DMS79 (cell line): Measurements from ENCODE around the gene CCDC152.
"Not testable (repeated sequence)": the region's sequence is repeated elsewhere in the genome, so short reads cannot be mapped to it uniquely, and the experiment has no call there.

ENCODE experiments used
- DNase-seq: peaks from one replicate; lab custom pipeline; 2025; lab: John Stamatoyannopoulos, UW

Gene CCDC152, protein sequence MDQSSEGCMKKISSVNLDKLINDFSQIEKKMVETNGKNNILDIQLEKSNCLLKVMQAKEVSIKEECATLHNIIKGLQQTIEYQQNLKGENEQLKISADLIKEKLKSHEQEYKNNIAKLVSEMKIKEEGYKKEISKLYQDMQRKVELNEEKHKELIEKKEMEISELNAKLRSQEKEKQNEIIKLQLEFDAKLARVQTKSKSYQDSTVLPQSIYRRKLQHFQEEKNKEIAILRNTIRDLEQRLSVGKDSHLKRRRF

DNA sequence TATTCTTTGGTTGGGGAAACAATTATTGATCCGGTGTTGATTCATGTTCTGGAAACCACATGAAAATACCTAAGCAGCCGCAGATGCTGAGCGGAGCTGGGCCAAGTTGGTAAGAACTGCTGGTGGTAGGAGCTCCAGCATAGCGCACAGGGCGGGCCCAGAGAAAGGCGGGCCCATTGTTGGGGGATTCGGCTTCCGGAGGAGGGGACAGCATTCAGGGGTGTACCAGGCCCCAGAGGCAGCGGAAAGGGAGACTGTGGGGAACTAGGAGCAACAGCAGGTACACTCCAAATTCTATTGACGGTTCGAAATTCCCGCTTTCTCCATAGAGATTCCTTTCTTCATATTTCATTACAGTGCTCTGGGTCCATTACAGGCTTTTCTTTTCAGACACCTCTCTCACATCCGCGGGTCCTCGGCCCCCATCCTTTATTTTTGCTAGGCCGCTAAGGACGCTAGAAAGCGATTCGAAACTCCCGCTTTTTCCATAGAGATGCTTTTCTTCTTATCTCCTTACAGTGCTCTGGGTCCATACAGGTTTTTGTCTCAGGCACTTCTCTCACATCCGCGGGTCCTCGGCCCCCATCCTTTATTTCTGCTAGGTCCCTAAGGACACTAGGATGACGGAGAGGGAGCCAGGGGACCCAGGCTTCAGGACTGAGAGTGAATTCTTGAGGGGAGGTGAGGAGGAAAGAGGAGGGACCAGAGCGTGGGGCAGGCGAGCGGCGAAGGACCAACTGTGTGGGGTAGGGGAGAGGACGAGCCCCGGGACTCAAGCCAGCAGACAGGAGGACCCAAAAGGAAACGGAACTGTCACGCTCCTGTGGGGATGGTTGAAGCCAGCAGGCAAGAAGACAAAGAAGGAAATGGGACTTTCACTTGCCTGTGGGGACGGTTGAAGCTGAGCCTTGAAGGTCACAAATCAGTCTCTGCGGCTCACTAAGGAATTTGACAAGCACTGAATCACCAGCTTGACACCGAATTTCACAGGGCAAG lies at the start of gene CCDC152:
CCDC152 (plus strand) TSS at position 213 of the 996 bp plus-strand sequence. CDS start 2,304 bp downstream, outside the sequence.
- no peak for DNase-seq

DNA sequence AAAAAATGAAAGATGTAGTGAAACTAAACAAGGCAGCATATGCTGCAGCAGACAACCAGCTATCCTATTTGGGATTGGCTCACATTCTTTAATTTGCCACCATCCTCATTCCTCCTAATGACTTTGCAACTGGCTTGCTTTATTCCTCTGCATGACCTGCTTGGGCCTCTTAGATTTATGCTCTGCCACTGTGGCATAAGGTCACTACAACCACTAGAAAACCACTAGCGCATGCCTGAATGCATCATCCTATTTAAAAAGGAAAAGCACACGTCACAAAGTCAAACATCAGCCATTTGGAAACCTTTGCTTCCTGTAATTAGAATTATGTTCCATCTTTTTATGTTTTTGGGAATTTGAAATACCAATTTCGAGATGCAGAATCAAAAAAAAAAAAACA lies 40.8 kb upstream of the CCDC152 start:
- DNase-seq: no peak

DNA sequence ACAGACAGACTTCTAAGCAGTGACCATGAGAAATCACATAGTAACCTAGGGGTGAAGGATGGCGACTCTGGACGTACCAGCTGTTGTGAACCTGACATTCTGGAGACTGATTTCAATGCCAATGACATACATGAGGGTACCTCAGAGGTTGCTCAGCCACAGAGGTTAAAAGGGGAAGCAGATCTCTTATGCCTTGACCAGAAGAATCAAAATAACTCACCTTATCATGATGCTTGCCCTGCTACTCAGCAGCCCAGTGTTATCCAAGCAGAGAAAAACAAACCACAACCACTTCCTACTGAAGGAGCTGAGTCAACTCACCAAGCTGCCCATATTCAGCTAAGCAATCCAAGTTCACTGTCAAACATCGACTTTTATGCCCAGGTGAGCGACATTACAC lies 38.0 kb upstream of the CCDC152 start:
- DNase-seq: no peak

DNA sequence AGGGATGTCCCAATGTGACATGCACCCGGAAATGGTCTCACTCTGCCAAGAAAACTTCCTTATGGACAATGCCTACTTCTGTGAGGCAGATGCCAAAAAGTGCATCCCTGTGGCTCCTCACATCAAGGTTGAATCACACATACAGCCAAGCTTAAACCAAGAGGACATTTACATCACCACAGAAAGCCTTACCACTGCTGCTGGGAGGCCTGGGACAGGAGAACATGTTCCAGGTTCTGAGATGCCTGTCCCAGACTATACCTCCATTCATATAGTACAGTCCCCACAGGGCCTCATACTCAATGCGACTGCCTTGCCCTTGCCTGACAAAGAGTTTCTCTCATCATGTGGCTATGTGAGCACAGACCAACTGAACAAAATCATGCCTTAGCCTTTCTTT lies 37.6 kb upstream of the CCDC152 start:
- no peak for DNase-seq

DNA sequence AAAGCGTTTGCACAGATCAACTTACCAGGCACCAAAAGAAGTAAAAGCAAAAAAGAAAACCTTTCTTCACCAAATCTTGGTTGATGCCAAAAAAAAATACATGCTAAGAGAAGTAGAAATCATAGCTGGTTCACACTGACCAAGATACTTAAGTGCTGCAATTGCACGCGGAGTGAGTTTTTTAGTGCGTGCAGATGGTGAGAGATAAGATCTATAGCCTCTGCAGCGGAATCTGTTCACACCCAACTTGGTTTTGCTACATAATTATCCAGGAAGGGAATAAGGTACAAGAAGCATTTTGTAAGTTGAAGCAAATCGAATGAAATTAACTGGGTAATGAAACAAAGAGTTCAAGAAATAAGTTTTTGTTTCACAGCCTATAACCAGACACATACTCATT lies 36.4 kb upstream of the CCDC152 start:
- no peak for DNase-seq

DNA sequence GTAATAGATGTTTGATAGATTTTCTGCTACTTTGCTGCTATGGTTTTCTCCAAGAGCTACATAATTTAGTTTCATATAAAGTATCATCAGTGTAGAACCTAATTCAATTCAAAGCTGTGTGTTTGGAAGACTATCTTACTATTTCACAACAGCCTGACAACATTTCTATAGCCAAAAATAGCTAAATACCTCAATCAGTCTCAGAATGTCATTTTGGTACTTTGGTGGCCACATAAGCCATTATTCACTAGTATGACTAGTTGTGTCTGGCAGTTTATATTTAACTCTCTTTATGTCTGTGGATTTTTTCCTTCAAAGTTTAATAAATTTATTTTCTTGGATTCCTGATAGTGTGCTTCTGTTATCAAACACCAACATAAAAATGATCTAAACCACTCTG lies 35.1 kb upstream of the CCDC152 start:
- DNase-seq: no peak

DNA sequence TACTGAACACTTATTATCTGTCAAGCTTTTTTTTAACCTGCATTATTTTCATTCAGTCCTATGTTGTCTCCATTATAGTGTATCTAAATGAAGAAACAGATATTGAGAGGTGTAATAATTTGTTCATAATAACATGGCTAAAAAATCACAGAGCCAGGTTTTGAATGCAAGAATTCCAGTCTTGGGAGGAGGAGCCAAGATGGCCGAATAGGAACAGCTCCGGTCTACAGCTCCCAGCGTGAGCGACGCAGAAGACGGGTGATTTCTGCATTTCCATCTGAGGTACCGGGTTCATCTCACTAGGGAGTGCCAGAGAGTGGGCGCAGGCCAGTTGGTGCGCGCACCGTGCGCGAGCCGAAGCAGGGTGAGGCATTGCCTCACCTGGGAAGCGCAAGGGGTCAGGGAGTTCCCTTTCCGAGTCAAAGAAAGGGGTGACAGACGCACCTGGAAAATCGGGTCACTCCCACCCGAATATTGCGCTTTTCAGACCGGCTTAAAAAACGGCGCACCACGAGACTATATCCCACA lies 22.0 kb upstream of the CCDC152 start:
- DNase-seq: not testable (repeated sequence)

DNA sequence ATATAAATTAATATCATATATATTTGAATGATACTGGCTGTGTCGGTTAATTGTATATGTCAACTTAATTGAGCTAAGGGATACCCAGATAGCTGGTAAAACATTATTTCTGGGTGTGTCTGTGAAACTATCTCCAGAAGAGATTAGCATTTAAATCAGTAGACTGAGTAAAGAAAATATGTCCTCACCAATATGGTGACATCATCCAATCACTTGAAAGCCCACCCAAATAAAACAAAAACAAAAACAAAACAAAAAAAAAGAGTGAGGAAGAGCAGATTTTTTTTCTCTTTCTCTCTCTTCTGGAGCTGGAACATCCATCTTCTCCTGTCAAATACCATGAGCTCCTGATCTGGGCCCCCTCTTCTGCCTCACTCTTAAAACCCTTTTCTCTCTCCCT lies 15.7 kb upstream of the CCDC152 start:
- no peak for DNase-seq

DNA sequence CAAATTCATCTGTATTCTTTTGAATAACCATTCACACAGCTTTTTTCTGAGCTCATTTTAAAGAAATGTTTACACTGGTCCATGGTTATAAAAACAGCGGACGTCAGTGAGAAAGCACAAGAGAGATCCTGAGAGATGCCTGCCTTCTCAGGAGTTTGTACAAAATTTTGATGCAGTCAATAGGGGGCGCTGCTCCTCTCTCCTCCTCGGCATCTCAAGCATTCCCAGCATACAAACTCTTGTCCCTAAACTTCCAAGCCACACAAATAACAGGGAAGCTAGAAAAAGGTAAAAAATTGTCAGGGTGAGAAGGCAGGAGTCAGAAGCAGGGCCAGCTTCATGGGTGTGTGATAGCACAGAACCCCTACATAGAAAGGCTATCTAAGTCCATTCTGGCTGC lies 11.2 kb upstream of the CCDC152 start:
- DNase-seq: no peak

DNA sequence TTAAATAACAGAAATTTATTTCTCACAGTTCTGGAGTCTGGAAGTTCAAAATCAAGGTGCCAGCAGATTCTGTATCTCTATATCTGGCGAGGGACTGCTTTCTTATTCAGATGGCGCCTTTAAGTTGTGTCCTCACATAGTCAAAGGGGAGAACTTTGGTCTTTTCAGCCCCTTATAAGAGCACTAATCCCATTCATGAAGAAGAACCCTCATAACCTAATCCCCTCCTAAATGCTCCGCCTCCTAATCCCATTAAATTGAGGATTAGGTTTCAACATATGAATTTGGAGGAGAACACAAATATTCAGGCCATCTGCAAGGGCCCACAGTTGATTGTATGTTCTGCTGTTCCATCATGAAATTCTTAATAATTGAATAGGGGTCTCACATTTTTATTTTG lies 10.8 kb upstream of the CCDC152 start:
- no peak for DNase-seq

DNA sequence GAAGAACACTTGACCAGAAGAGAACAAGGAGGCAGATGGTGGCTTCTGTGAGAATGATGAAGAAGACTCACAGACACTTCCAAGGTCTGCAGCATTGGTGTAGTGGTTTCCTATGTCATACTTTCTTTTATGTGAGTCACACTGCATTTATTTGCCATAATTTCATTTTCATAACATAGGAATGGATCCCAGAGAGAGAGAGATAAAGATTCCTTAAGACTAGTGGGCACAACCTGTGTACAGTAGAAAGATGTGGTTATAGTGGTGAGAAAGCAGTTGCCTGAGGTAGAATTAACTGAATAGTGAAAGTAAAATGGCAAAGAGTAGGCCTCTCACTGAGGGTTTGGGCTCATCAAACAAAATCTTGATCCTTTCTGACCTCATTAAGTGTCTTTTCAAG lies 7.6 kb upstream of the CCDC152 start:
- no peak for DNase-seq

DNA sequence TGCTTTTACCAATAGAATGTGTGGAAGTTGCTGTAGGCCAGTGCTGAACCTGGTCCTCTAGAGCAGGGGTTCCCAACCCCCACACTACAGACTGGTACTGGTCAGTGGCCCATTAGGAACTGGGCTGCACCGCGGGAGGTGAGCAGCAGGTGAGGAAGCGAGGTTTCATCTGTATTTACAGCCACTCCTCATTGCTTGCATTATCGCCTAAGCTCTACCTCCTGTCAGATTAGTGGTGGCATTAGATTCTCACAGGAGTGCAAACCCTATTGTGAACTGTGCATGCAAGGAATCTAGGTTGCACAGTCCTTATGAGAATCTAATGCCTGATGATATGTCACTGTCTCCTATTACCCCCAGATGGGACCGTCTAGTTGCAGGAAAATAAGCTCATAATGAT lies 6.1 kb upstream of the CCDC152 start:
- DNase-seq: no peak

DNA sequence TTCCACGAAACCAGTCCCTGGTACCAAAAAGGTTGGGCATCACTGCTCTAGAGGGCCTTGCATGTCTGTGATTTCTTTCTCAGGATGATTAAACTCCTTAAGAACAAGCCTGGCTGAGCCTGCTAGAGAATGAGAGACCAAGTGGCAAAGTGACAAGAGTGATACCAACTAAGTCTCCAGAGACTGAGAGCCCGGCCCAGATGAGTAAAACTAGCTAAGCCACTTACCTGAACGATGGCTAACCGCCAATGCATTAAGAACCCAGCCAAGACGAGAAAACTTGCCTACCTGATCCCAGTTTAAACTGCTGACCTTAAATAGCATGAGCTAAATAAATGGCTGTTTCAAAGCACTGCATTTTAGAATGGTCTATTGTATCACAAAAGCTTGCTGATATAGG lies 5.6 kb upstream of the CCDC152 start:
- no peak for DNase-seq

DNA sequence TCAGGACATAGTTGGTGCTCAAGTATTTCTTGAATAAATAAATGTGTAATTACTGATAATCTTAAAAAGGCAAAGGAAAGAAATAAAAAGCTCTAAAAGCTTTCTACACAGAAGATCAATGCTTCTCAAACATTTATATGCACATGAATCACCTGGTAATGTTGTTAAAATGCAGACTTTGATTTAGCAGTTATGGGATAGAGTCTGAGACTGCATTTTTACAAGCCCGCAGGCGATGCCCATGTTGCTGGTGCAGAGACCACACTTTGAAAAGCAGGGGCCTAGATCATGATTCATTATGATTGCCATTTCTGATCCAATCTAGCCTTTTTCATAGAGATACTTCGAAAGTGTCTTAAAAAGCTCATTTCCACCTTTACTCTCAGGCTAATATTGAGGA lies 3.5 kb upstream of the CCDC152 start:
- no peak for DNase-seq

DNA sequence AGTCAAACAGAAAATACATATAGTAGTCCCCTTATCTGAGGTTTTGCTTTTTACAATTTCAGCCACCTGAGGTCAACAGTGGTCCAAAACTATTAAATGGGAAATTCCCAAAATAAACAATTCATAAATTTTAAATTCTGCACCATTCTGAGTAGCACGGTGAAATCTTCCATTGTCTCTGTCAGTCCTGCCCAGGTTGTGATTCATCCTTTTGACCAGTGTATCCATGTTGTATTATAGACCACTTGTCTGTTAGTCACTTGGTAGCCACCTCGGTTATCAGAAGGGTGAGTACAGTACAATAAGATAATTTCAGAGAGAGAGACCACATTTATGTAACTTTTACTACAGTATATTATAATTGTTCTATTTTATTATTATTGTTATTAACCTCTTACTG lies 2.8 kb downstream of the CCDC152 start:
- no peak for DNase-seq

DNA sequence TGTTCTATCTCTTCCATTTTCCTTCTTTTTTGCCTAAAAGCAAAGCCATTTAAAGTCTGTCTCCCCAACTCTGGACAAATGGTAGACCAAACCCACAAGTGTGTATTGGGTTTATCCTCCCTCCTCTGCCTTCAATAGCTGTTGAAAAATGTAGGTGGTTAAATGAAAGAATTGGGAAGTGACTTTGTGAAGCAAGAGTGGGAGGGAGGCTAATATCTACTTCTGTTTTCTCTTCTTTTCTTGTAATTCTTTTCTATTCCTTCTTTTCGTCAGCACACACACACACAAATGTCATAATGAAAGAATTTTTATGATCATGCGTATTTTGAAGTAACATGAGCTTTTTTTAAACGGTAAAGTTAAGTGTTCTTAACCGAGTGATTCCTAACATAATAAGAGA lies 3.8 kb downstream of the CCDC152 start:
- DNase-seq: no peak

DNA sequence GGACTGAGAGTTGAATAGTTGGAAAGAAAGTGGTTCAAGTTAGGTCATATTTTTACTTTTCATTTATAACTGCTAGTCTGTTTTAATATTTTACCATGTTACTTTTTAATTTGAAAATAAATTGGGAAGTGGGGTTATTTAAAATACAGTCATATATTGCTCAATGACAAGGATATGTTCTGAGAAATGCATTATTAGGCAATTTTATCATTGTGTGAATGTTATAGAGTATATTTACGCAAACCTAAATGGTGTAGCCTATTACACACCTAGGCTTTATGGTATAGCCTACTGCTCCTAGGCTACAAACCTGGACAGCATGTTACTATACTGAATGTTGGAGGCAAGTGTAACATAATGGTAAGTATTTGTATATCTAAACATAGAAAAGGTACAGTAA lies 5.2 kb downstream of the CCDC152 start:
- DNase-seq: no peak

DNA sequence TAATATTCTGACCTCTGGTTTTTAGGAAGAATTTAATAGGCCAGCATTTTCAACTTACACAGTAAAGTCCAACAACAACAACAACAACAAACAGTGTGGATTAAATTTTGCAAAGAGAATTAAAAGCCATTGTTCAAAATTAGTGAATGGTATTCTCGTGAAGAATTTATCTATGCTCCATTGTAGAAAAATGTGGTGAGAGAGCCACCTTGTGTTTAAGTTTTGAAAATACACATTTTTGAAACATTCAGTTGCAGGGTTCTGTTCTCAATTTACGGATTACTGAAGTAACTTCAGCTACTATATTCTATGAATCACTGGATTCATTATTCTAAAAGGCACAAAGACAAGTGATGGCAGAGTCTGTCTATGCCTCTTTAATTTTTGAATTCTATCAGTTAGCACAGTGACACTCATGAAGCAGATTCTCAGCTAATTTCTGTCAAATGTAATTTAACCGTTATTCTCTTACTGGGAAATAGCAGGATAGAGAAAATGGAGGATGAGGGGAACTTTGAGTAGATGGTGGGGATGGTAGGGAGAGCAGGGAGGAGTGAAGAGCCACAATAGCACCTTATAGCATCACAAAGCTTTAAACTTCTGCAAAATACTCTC lies 11.0 kb downstream of the CCDC152 start:
- DNase-seq: no peak

DNA sequence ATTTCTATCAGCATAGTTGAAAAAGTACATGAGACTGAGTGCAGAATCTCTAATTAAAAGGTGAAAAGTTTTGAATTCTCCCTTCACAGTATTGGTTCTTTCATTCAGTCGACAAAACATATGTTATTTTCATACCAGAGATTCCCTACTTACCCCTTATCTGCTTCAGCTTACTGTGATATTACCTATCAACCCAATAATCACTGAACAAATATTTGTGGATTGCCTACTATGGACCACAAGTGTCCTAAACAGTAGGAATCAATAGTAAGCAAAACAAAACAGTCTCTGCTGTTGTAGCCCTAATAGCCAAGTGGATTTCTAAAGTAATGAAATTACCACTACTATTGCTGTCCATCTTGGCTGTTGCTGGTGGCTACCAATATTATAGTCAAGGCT lies 11.5 kb downstream of the CCDC152 start:
- no peak for DNase-seq

DNA sequence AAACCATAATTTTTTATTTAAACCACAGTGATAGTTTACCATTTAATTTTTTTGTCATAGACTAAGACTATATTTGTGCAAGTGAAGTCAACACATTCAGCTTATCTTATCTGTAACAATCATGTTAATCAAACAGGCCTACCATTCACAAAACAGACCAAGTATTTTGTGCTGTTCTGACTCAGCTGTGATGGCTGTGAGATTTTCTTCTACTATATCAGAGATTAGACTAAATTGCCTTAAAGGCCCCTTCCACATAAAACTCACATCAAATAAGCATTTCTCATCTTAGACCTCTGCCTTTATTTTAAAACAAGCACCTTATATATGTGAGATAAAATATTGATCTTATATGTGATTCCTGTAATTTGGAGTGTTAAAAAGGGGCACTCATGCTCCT lies 13.4 kb downstream of the CCDC152 start:
- no peak for DNase-seq

DNA sequence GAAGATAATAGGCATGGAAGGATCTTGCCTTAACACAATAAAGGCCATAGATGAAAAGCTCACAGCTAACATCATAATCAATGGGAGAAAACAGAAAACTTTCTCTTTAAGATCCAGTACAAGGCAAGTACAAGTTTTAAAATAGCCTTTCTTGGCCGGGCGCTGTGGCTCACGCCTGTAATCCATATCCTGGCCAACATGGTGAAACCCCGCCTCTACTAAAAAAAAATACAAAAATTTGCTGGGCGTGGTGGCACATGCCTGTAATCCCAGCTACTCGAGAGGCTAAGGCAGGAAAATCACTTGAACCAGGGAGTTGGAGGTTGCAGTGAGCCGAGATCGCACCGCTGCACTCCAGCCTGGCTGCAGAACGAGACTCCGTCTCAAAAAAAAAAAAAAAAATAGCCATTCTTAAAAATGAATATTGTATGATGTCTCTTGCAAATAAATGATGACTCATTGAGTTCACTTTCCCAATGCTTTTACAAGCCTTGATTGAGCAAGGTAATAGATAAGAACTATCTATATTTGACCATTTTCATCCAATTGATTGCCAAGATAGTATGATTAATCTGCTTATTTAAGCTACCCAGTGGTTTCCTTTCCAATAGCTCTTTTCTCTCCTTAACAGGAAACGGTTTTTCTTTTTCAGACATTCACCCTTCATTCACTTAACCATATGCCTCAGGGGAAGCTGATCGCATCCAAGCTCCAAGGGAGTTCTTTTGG lies 15.8 kb downstream of the CCDC152 start:
- DNase-seq: no peak

DNA sequence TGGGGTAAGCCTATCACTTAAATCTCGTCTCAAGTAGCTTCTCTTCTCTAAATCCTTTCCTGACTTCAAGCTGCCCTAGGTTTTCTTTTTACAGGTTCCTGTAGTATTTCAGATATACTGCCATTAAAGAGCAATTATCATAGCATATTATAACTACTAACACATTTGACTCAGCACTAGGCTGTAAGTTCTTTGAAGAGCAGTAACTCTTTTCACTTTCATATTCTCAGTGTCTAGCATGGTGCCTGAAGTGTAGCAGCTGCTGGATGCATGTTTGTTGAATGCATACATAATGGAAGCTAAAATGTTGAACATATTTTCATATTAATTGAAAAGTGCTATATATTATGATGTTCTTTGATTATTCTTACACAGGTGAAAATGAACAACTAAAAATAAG lies 22.5 kb downstream of the CCDC152 start:
- DNase-seq: no peak
